ENCODE data around the gene CFAP77. TPM values are rescaled to one million over a fixed set of nuclear protein-coding genes. Genes with fewer than 3 reads are reported as not detected.
"Not testable (repeated sequence)": the region's sequence is repeated elsewhere in the genome, so short reads cannot be mapped to it uniquely, and the experiment has no call there.

The CFAP77 gene
- total RNA-seq, 2 donors from 2014 or later: not detected

DNA sequence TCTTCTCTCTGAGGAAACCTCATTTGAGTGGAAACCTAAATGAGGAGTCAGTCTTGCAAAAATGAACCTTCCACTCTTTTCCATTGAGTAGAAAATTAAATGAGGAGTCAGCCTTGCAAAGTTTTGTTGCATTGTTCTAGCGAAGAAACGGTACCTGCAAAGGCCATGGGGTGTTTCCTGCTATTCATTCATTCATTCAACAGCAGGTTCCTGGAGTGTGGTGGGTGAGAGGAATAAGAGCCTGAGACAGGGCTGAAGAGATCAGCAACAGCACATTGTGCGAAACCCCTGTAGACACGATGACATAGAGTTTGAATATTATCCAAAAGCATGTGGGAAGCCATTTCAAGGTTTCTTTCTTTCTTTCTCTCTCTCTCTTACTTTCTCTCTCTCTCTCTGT, 40.6 kb upstream of the CFAP77 start:
- H3K27me3 ChIP-seq (replicated peaks; ENCODE audit: insufficient read depth): no peaks in the 10 kb centered on the region
- DNase-seq (ENCODE audit: low spot score) (no peak), ATAC-seq (ENCODE audit: insufficient number of reproducible peaks, low FRiP score, low read depth) (no peak)
- H3K4me1 ChIP-seq (ENCODE audit: control insufficient read depth in 1 of 2, low read depth in 2 of 2): no peaks in the 10 kb centered on the region
- TF ChIP-seq, protein P1, sequence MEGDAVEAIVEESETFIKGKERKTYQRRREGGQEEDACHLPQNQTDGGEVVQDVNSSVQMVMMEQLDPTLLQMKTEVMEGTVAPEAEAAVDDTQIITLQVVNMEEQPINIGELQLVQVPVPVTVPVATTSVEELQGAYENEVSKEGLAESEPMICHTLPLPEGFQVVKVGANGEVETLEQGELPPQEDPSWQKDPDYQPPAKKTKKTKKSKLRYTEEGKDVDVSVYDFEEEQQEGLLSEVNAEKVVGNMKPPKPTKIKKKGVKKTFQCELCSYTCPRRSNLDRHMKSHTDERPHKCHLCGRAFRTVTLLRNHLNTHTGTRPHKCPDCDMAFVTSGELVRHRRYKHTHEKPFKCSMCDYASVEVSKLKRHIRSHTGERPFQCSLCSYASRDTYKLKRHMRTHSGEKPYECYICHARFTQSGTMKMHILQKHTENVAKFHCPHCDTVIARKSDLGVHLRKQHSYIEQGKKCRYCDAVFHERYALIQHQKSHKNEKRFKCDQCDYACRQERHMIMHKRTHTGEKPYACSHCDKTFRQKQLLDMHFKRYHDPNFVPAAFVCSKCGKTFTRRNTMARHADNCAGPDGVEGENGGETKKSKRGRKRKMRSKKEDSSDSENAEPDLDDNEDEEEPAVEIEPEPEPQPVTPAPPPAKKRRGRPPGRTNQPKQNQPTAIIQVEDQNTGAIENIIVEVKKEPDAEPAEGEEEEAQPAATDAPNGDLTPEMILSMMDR (IDR thresholded peaks at IDR 0.05): no peak
- no peaks in the 10 kb centered on the region for H3K36me3 ChIP-seq
- H3K27ac ChIP-seq: no peak overlapping the region
- H3K4me3 ChIP-seq: no peak overlapping the region
- no peaks in the 10 kb centered on the region for H3K9me3 ChIP-seq

DNA sequence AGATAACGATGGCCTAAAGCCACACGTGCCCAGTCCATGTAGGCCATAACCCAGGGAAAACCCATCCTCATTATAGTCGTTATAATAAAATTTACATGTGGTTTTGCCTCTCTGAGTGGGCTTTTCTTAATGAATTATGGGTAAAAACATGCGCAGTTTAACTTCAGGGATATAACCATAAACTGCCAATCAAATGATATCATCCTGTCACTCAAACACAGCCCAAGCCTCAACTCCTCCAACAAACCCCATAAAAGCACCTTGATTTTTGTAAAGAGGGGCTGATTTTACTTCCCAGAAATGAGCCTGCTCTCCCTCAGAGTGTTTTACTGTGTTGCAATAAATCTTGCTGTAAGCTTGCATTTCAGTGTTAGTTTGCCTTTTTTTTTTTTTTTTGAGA, 39.4 kb upstream of the CFAP77 start:
- H3K9me3 ChIP-seq: no peaks in the 10 kb centered on the region
- no peak for ATAC-seq (ENCODE audit: insufficient number of reproducible peaks, low FRiP score, low read depth)
- no peaks in the 10 kb centered on the region for H3K27me3 ChIP-seq (replicated peaks; ENCODE audit: insufficient read depth)
- TF ChIP-seq, protein P1 (IDR thresholded peaks at IDR 0.05): no peak
- H3K4me3 ChIP-seq: no peak overlapping the region
- DNase-seq (ENCODE audit: low spot score): no peak
- H3K36me3 ChIP-seq: peaks cover 1% of the 10 kb centered on the region
- H3K27ac ChIP-seq: no peak overlapping the region
- no peaks in the 10 kb centered on the region for H3K4me1 ChIP-seq (ENCODE audit: control insufficient read depth in 1 of 2, low read depth in 2 of 2)

DNA sequence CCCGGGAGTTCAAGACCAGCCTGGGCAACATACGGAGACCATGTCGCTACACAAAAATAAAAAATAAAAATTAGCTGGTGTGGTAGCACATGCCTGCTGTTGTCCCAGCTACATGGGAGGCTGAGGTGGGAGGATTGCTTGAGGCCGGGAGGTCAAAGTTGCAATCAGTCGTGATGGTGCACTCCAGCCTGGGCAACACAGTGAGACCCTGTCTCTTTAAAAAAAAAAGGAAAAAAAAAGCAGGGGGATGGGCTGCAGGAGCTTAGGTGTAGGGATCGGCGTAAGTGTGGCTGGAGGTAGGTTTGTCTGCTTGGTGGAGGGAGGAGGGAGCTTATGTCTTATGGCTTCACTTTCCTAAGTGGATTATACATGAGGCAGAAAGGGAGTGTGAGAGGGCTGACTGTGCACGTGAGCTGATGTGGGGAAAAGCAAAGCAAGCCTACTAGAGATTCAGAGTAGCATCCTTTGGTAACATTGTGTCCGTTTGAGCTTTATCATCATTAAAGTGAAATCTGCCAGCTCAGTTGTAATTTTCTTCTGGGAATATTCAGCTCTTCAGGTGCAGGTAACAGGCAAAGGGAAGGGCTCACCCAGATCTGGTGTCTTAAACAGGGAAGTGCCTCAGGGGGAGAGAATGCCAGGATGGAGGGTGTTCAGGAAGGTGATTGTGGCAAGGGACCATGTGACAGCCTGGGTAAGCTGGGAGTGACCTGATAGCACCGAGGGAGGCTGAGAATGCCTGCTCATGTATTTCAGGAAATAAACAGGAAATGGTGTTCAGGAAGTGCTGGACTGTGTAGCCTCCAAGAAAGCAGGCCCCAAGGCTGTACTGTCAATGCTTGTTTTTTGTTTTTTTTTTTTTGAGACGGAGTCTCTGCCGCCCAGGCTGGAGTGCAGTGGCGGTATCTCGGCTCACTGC, 37.6 kb upstream of the CFAP77 start:
- H3K9me3 ChIP-seq: no peaks in the 10 kb centered on the region
- ATAC-seq (ENCODE audit: insufficient number of reproducible peaks, low FRiP score, low read depth) (no peak), DNase-seq (ENCODE audit: low spot score) (no peak)
- TF ChIP-seq, protein P1 (IDR thresholded peaks at IDR 0.05): no peak
- no peaks in the 10 kb centered on the region for H3K4me1 ChIP-seq (ENCODE audit: control insufficient read depth in 1 of 2, low read depth in 2 of 2)
- peak overlapping the region in 1 of 2 donors; percentile 30 for H3K27ac ChIP-seq
- peak overlapping the region; percentile 19 for H3K4me3 ChIP-seq
- no peaks in the 10 kb centered on the region for H3K27me3 ChIP-seq (replicated peaks; ENCODE audit: insufficient read depth)
- H3K36me3 ChIP-seq: peaks cover 19% of the 10 kb centered on the region

DNA sequence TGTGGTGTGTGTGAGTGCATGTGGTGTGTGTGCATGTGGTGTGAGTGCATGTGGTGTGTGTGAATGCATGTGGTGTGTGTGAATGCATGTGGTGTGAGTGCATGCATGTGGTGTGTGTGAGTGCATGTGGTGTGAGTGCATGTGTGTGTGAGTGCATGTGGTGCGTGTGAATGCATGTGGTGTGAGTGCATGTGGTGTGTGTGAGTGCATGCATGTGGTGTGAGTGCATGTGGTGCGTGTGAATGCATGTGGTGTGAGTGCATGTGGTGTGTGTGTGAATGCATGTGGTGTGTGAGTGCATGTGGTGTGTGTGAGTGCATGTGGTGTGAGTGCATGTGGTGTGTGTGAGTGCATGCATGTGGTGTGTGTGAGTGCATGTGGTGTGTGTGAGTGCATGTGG, 32.2 kb upstream of the CFAP77 start:
- peaks cover 31% of the 10 kb centered on the region for H3K36me3 ChIP-seq

DNA sequence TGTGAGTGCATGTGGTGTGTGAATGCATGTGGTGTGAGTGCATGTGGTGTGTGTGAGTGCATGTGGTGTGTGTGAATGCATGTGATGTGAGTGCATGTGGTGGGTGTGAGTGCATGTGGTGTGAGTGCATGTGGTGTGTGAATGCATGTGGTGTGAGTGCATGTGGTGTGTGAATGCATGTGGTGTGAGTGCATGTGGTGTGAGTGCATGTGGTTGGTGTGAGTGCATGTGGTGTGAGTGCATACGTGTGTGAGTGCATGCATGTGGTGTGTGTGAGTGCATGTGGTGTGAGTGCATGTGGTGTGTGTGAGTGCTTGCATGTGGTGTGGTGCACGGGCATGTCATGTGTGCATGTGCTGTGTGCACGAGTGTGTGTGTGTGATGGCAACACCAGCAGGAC, 31.6 kb upstream of the CFAP77 start:
- peaks cover 31% of the 10 kb centered on the region for H3K36me3 ChIP-seq
- not testable (repeated sequence) for H3K4me1 ChIP-seq (ENCODE audit: control insufficient read depth in 1 of 2, low read depth in 2 of 2); H3K4me3 ChIP-seq; H3K9me3 ChIP-seq; H3K27ac ChIP-seq; ATAC-seq (ENCODE audit: insufficient number of reproducible peaks, low FRiP score, low read depth); DNase-seq (ENCODE audit: low spot score); H3K27me3 ChIP-seq (replicated peaks; ENCODE audit: insufficient read depth)

More for the DNA sequence above, 32.2 kb upstream of the CFAP77 start:
- not testable (repeated sequence) for H3K9me3 ChIP-seq; H3K27ac ChIP-seq; H3K4me3 ChIP-seq; ATAC-seq (ENCODE audit: insufficient number of reproducible peaks, low FRiP score, low read depth); DNase-seq (ENCODE audit: low spot score); H3K27me3 ChIP-seq (replicated peaks; ENCODE audit: insufficient read depth); H3K4me1 ChIP-seq (ENCODE audit: control insufficient read depth in 1 of 2, low read depth in 2 of 2)

DNA sequence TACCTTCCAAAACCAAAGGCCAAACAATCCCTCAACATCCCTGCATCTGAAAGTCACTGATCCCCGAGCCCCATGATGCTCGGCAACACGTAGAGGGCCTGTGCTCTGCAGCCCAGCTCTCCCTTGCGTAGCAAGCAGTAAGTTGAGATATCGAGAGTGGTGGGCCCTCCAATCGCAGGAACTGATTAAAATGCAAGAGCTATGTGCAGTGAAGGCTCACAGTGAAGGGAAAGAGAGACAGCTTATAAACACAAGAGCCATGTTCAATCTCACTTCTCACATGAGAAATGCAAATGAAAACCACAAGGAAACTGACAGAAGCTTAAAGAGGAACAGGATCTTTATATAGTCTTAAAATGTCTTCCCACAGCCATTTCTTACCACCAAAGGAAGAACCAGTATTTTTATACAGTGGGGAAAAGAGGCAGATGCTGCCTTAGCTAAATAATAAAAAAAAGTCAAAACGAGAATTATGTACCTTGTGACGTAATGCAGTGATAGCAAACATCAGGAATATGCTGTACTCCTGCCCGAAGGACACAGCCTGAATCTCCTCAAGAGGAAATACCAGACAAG, 28.0 kb upstream of the CFAP77 start:
- DNase-seq (ENCODE audit: low spot score): no peak
- no peaks in the 10 kb centered on the region for H3K27me3 ChIP-seq (replicated peaks; ENCODE audit: insufficient read depth)
- no peak for ATAC-seq (ENCODE audit: insufficient number of reproducible peaks, low FRiP score, low read depth)

More for the DNA sequence above, 28.0 kb upstream of the CFAP77 start:
- Histone ChIP-seq H3K9me3 (no peaks in the 10 kb centered on the region), H3K27ac (no peak overlapping the region), H3K4me1 (ENCODE audit: control insufficient read depth in 1 of 2, low read depth in 2 of 2) (no peaks in the 10 kb centered on the region), H3K36me3 (peaks cover 18% of the 10 kb centered on the region), H3K4me3 (no peak overlapping the region)
- TF ChIP-seq, protein P1 (IDR thresholded peaks at IDR 0.05): no peak

All from thoracic aorta (tissue), 2 donors.